AG09319 (cell line): ENCODE results near the gene HSBP1L1.

ENCODE experiments used
- DNase-seq: peaks from one replicate; pipeline ENCODE4 v3.0.0-alpha.2; 2010; ENCODE audit warnings: low read depth; ENCODE audit errors: extremely low read depth
- TF ChIP-seq, protein P1 (sequence below): IDR thresholded peaks from 2 replicates; pipeline ENCODE4 v1.5.1; 2011; ENCODE audit warnings: low read depth, mild to moderate bottlenecking, inconsistent platforms, low read length, moderate library complexity

Gene HSBP1L1

DNA sequence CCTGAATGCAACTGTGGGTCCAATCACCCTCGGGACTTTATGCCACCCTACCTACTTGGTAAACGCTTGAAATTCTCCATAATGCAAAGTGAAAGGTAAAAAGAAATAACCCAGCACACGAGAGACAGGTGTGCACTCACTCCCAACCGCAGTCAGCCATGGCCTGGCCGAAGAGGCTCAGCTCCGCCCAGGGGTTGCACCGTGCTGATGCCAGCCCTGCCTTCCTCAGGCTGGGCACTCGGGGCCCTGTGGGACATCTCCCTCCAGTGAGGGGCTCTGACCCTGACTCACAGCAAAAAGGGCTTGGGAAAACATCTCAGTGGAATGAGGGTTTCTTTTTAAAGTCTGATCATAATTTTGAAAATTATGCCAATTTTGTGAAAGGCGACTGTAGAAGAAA is 26.2 kb upstream of the HSBP1L1 start:
- TF ChIP-seq, protein P1, sequence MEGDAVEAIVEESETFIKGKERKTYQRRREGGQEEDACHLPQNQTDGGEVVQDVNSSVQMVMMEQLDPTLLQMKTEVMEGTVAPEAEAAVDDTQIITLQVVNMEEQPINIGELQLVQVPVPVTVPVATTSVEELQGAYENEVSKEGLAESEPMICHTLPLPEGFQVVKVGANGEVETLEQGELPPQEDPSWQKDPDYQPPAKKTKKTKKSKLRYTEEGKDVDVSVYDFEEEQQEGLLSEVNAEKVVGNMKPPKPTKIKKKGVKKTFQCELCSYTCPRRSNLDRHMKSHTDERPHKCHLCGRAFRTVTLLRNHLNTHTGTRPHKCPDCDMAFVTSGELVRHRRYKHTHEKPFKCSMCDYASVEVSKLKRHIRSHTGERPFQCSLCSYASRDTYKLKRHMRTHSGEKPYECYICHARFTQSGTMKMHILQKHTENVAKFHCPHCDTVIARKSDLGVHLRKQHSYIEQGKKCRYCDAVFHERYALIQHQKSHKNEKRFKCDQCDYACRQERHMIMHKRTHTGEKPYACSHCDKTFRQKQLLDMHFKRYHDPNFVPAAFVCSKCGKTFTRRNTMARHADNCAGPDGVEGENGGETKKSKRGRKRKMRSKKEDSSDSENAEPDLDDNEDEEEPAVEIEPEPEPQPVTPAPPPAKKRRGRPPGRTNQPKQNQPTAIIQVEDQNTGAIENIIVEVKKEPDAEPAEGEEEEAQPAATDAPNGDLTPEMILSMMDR = no peak
- no peak for DNase-seq

DNA sequence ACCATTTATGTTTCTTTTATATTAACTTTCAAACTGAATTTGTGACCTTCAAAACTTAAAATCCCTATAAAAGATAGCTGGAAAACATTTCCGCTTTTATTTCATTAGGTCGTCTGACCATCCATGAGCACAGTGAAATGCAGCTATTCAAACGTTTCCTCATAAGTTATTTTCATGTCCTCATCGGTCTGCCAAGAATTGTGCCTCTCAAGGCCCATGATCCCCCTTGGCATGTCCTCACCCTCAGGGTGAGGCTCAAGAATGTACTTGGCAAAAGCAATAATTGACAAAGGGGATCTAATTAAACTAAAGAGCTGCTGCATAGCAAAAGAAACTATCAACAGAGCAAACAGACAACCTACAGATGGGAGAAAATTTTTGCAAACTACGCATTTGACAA is 25.3 kb upstream of the HSBP1L1 start:
- DNase-seq = no peak
- TF ChIP-seq, protein P1 = no peak

DNA sequence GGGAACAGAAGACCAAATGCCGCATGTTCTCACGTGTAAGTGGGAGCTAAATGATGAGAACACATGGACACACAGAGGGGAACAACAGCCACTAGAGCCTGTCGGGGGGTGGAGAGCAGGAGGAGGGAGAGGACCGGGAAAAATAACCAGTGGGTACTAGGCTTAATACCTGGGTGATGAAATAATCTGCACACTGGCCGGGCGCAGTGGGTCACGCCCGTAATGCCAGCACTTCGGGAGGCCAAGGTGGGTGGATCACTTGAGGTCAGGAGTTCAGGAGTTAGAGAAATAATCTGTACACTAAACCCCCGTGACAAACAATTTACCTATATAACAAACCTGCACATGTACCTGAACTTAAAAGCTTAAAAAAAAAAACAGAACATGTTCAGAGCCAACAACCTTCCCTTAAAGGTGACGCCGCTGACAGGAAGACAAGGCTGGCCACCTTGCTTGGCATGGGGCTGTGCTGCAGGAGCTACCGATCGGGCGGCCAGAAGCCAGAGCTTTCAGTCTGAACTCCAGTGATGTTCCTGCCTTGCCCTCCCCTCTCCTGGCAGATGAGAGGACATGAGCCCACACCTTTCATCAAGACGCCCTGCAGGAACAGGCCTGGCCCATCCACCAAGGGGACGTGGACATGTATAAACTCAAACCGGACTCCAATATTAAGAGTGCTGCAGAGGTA is 24.2 kb upstream of the HSBP1L1 start:
- no peak for DNase-seq
- TF ChIP-seq, protein P1 = no peak

DNA sequence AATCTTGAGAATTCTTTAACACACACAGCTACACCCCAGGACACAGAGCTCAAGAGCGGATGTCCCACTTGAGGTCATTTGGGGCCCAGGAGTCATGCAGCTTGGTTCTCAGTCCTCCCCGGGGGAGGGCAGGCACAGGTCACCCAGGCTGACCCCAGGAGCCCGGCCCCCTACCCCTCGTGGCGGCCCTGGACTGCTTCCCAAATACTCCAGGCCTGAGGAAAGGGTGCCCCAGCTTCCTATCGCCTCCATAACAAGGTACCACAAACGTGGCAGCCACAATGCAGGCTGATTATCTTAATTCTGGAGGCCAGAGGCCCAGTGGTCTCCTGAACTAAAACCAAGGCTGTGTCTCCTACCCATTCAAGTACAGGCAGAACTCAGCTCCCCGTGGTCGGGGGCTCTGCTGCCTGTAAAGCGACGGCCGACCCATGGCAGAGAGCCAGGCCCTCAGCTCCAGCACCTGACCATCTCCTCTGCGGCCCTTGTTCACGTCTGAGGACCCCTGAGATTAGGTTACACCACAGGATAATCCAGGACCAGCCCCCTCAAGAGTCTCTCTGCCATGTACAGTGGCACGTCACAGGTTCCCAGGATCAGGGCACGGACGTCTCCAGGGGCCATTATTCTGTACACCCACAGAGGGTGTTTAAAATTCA is 23.5 kb upstream of the HSBP1L1 start:
- TF ChIP-seq, protein P1 = no peak
- no peak for DNase-seq

DNA sequence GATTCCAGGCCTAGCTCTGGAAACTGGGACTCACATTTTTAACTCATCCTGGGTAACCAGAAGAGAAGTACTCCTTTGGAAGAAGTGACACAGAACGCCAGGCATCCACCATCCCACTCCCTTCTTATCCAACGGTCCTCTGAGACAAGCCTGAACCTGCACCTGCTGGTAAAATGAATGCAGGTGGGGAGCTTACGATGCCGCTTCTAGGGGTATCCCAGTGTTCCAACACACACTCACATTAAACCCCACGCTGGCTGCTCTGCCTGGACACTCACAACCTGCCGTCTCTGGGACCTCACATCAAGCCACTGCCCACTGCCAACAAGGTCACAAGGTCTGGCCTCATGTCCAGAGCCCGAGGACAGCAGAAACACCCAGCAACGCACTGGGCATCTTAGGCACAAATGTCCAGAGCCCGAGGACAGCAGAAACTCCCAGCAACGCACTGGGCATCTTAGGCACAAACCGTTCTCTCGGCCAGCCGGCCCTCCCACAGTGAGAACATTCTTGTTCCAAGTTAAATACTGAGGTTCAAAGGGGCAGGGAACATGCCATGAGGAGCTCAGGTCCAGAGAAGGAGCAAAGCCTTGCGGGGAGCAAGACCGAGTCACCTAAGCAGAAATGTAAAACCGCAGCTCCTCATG is 22.8 kb upstream of the HSBP1L1 start:
- DNase-seq = no peak
- TF ChIP-seq, protein P1 = no peak

DNA sequence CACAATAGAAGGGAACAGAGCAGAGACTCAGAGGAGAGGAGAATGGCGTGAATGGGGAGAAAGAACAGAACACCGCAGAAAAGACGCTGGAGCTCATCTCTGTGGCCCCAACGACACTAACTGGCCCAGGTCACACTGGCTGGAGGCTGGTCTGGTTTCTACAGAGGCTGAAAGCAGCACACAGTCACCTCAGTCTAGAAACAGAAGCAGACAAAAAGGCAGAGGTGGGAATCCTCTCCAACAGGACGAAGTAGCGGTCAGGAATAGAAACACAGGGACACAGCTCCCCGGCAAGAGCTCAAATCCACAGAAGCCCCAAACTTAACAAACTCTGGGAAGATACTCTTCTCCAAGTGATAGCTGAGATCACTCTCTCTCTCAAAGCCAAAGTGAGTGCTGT is 22.2 kb upstream of the HSBP1L1 start:
- DNase-seq = no peak
- TF ChIP-seq, protein P1 = no peak
